ENCODE data around the gene GPR143.
A peak's percentile ranks its signal among the peaks of the same experiment; 100 is the strongest.
"Not testable (repeated sequence)": the region's sequence is repeated elsewhere in the genome, so short reads cannot be mapped to it uniquely, and the experiment has no call there.

Gene GPR143

GRCh38 chrX:9765737-9766097, at the start of gene GPR143:
Gene GPR143, minus strand, starts transcription at chrX:9765847. Its CDS starts 30 bp downstream, at chrX:9765817.
- no peak for DNase-seq

- not testable (repeated sequence) for DNase-seq
These were observed 45.4 kb upstream of the GPR143 start for GRCh38 chrX:9811086-9811485.

- not testable (repeated sequence) for DNase-seq
These were observed 44.2 kb upstream of the GPR143 start for GRCh38 chrX:9809876-9810275.

- DNase-seq, result no peak
These were observed 41.9 kb upstream of the GPR143 start for GRCh38 chrX:9807355-9808182.

GRCh38 chrX:9805956-9806355, 40.3 kb upstream of the GPR143 start:
- no peak for DNase-seq

GRCh38 chrX:9804444-9804843, 38.8 kb upstream of the GPR143 start:
- no peak for DNase-seq

- no peak for DNase-seq
These were observed 37.1 kb upstream of the GPR143 start for GRCh38 chrX:9802737-9803136.

- DNase-seq, result no peak
These were observed 32.0 kb upstream of the GPR143 start for GRCh38 chrX:9797384-9798360.

- no peak for DNase-seq
These were observed 28.8 kb upstream of the GPR143 start for GRCh38 chrX:9794495-9794894.

- no peak for DNase-seq
These were observed 25.2 kb upstream of the GPR143 start for GRCh38 chrX:9790866-9791265.

GRCh38 chrX:9789555-9789954, 23.9 kb upstream of the GPR143 start:
- DNase-seq, result no peak

GRCh38 chrX:9788911-9789310, 23.3 kb upstream of the GPR143 start:
- no peak for DNase-seq

GRCh38 chrX:9786798-9787635, 21.4 kb upstream of the GPR143 start:
- DNase-seq, result no peak

GRCh38 chrX:9785944-9786797, 20.5 kb upstream of the GPR143 start, which contains the start of gene SHROOM2:
Gene SHROOM2, plus strand, starts transcription at chrX:9786429. Its CDS starts 117 bp downstream, at chrX:9786546.
- peak in 1 of 2 experiments; percentile 20 for DNase-seq

- no peak for DNase-seq
These were observed 19.8 kb upstream of the GPR143 start for GRCh38 chrX:9785254-9785943.

- DNase-seq, result no peak
These were observed 18.7 kb upstream of the GPR143 start for GRCh38 chrX:9784332-9784731.

- no peak for DNase-seq
These were observed 16.3 kb upstream of the GPR143 start for GRCh38 chrX:9781941-9782340.

- no peak for DNase-seq
These were observed 10.3 kb upstream of the GPR143 start for GRCh38 chrX:9775930-9776329.

- no peak for DNase-seq
These were observed 7.3 kb upstream of the GPR143 start for GRCh38 chrX:9772943-9773342.

GRCh38 chrX:9770319-9770718, 4.7 kb upstream of the GPR143 start:
- no peak for DNase-seq

GRCh38 chrX:9768321-9768839, 2.7 kb upstream of the GPR143 start:
- not testable (repeated sequence) for DNase-seq
